HEK293 (cell line): ENCODE results near the gene DAAM1.

Experiments used
- CTCF ChIA-PET: fragments of 350-600 bp; formaldehyde crosslinking; extraction: SDS; loops from one replicate; lab custom pipeline; 2021; ENCODE audit warnings: antibody characterized with exemption; lab: Yijun Ruan, JAX
- POLR2A ChIA-PET: fragments of 300-600 bp; formaldehyde crosslinking; extraction: SDS; loops from one replicate; lab custom pipeline; 2020; ENCODE audit warnings: antibody characterized with exemption, inconsistent platforms; lab: Yijun Ruan, JAX
- H3K27ac ChIP-seq: fragments of 200-500 bp; sonication (Bioruptor generic); 2 replicates; pipeline ENCODE4 v1.5.1; 2014; ENCODE audit warnings: low read depth, low read length, control low read depth, inconsistent platforms; ENCODE audit errors: extremely low read depth
- H3K36me3 ChIP-seq, 2 experiments: fragments of 200-500 bp in 1 of 2; sonication (Bioruptor generic) in 1 of 2; 1 replicate in 1 of 2; 2 replicates in 1 of 2; pipeline ENCODE4 v1.5.1; 2014 to 2017; ENCODE audit warnings: inconsistent platforms in 2 of 2, low read length in 2 of 2; ENCODE audit not compliant: control insufficient read depth in 2 of 2, insufficient read depth in 1 of 2
- H3K4me1 ChIP-seq: fragments of 200-500 bp; sonication (Bioruptor generic); 2 replicates; pipeline ENCODE4 v1.5.1; 2014; ENCODE audit warnings: mild to moderate bottlenecking, low read length, inconsistent platforms; ENCODE audit not compliant: control insufficient read depth, insufficient read depth
- H3K4me3 ChIP-seq: 2 replicates; pipeline ENCODE4 v1.5.1; 2011; ENCODE audit warnings: low read depth, mild to moderate bottlenecking, control low read depth, low read length, moderate library complexity
- H3K9me3 ChIP-seq: fragments of 200-500 bp; sonication (Bioruptor generic); 2 replicates; pipeline ENCODE4 v1.5.1; 2014; ENCODE audit warnings: low read depth, low read length, inconsistent platforms; ENCODE audit not compliant: control insufficient read depth, insufficient read depth
- GLIS2 ChIP-seq: fragments of 450-650 bp; formaldehyde crosslinking; IDR thresholded peaks from 2 replicates; pipeline ENCODE4 v1.5.1; 2016; ENCODE audit warnings: missing biosample characterization, missing genetic modification characterization
- KLF7 ChIP-seq: fragments of 450-650 bp; formaldehyde crosslinking; IDR thresholded peaks from 2 replicates; pipeline ENCODE4 v1.5.1; 2016; ENCODE audit warnings: missing biosample characterization, missing genetic modification characterization, borderline replicate concordance
- PBX3 ChIP-seq: sonication (generic); formaldehyde crosslinking; IDR thresholded peaks from 2 replicates; pipeline ENCODE4 v1.8.1; 2022; ENCODE audit warnings: mild to moderate bottlenecking, moderate library complexity, missing genetic modification reagents
- PRDM2 ChIP-seq: fragments of 450-650 bp; formaldehyde crosslinking; IDR thresholded peaks from 2 replicates; pipeline ENCODE4 v1.5.1; 2016; ENCODE audit warnings: missing biosample characterization, missing genetic modification characterization, borderline replicate concordance
- WT1 ChIP-seq: fragments of 450-650 bp; formaldehyde crosslinking; IDR thresholded peaks from 2 replicates; pipeline ENCODE4 v1.5.1; 2016; ENCODE audit warnings: missing biosample characterization, missing genetic modification characterization
- ZBTB20 ChIP-seq: fragments of 450-650 bp; formaldehyde crosslinking; IDR thresholded peaks from 2 replicates; pipeline ENCODE4 v1.5.1; 2016; ENCODE audit warnings: missing biosample characterization, missing genetic modification characterization
- ZFP41 ChIP-seq: fragments of 450-650 bp; formaldehyde crosslinking; IDR thresholded peaks from 2 replicates; pipeline ENCODE4 v1.5.1; 2016; ENCODE audit warnings: missing biosample characterization, missing genetic modification characterization, borderline replicate concordance
- ZNF112 ChIP-seq: fragments of 450-650 bp; formaldehyde crosslinking; IDR thresholded peaks from 2 replicates; pipeline ENCODE4 v1.5.0; 2017; ENCODE audit warnings: missing biosample characterization, missing genetic modification characterization
- ZNF155 ChIP-seq: fragments of 450-650 bp; formaldehyde crosslinking; IDR thresholded peaks from 2 replicates; pipeline ENCODE4 v1.5.1; 2016; ENCODE audit warnings: missing biosample characterization, missing genetic modification characterization
- ZNF202 ChIP-seq: fragments of 450-650 bp; formaldehyde crosslinking; IDR thresholded peaks from 2 replicates; pipeline ENCODE4 v1.5.1; 2016; ENCODE audit warnings: missing biosample characterization, missing genetic modification characterization, borderline replicate concordance
- ZNF302 ChIP-seq: fragments of 450-650 bp; formaldehyde crosslinking; IDR thresholded peaks from 2 replicates; pipeline ENCODE4 v1.5.1; 2016; ENCODE audit warnings: missing biosample characterization, missing genetic modification characterization, low read depth
- ZNF521 ChIP-seq: fragments of 450-650 bp; formaldehyde crosslinking; IDR thresholded peaks from 2 replicates; pipeline ENCODE4 v1.5.1; 2017; ENCODE audit warnings: missing biosample characterization, mild to moderate bottlenecking, missing genetic modification characterization
- ZNF544 ChIP-seq: fragments of 450-650 bp; formaldehyde crosslinking; IDR thresholded peaks from 2 replicates; pipeline ENCODE4 v1.5.0; 2017; ENCODE audit warnings: missing biosample characterization, missing genetic modification characterization
- ZNF549 ChIP-seq: fragments of 450-650 bp; IDR thresholded peaks from 2 replicates; pipeline ENCODE4 v1.5.1; 2018; ENCODE audit warnings: missing biosample characterization, missing genetic modification characterization, mild to moderate bottlenecking, inconsistent platforms, moderate library complexity
- ZNF585B ChIP-seq: fragments of 450-650 bp; formaldehyde crosslinking; IDR thresholded peaks from 2 replicates; pipeline ENCODE4 v1.5.1; 2016; ENCODE audit warnings: missing biosample characterization, missing genetic modification characterization
- ZNF596 ChIP-seq: fragments of 450-650 bp; IDR thresholded peaks from 2 replicates; pipeline ENCODE4 v1.5.0; 2018; ENCODE audit warnings: missing biosample characterization, mild to moderate bottlenecking, missing genetic modification characterization, moderate library complexity
- ZNF629 ChIP-seq: fragments of 450-650 bp; formaldehyde crosslinking; IDR thresholded peaks from 2 replicates; pipeline ENCODE4 v1.5.1; 2017; ENCODE audit warnings: missing biosample characterization, missing genetic modification characterization
- ZNF664 ChIP-seq: fragments of 450-650 bp; formaldehyde crosslinking; IDR thresholded peaks from 2 replicates; pipeline ENCODE4 v1.5.1; 2016; ENCODE audit warnings: missing biosample characterization, missing genetic modification characterization
- ZNF707 ChIP-seq: fragments of 450-650 bp; formaldehyde crosslinking; IDR thresholded peaks from 2 replicates; pipeline ENCODE4 v1.5.1; 2016; ENCODE audit warnings: missing biosample characterization, missing genetic modification characterization
- ZSCAN16 ChIP-seq: fragments of 450-650 bp; formaldehyde crosslinking; IDR thresholded peaks from 2 replicates; pipeline ENCODE4 v1.5.1; 2016; ENCODE audit warnings: missing biosample characterization, missing genetic modification characterization
- ZSCAN18 ChIP-seq: fragments of 450-650 bp; formaldehyde crosslinking; IDR thresholded peaks from 2 replicates; pipeline ENCODE4 v1.5.1; 2016; ENCODE audit warnings: missing biosample characterization, missing genetic modification characterization
- ZXDB ChIP-seq: fragments of 450-650 bp; formaldehyde crosslinking; IDR thresholded peaks from 2 replicates; pipeline ENCODE4 v1.5.1; 2016; ENCODE audit warnings: missing biosample characterization, missing genetic modification characterization

The DAAM1 gene

GRCh38 chr14:59199205-59199604 lies 10.7 kb downstream of the DAAM1 start:
- ChIA-PET CTCF (interaction anchor here (0.7 kb wide), 1 partner anchor 11 kb away, joined by 3 read pairs; the partner anchor contains the start of gene DAAM1), POLR2A (no interaction called here)
- Histone ChIP-seq H3K27ac (no peak overlapping the region), H3K4me3 (no peak overlapping the region), H3K36me3 (no peaks in the 10 kb centered on the region), H3K4me1 (peaks cover 11% of the 10 kb centered on the region), H3K9me3 (no peaks in the 10 kb centered on the region)
- TF ChIP-seq ZSCAN18 (tag by site-specific recombination) (no peak), ZNF664 (tag by site-specific recombination) (peak; percentile 64; the same call in 1 of the 2 replicates)

- ChIA-PET CTCF (interaction anchor here (0.7 kb wide), 1 partner anchor 11 kb away, joined by 4 read pairs; the partner anchor contains the start of gene DAAM1), POLR2A (no interaction called here)
- Histone ChIP-seq H3K4me1 (peaks cover 10% of the 10 kb centered on the region), H3K36me3 (no peaks in the 10 kb centered on the region), H3K4me3 (no peak overlapping the region), H3K9me3 (no peaks in the 10 kb centered on the region), H3K27ac (no peak overlapping the region)
- TF ChIP-seq ZNF544 (tag by site-specific recombination), result no peak
- no peak for TF ChIP-seq GLIS2 (tag by site-specific recombination)
- TF ChIP-seq ZNF629, result no peak
- no peak for TF ChIP-seq ZSCAN16
- no peak for TF ChIP-seq ZNF585B (tag by site-specific recombination)
- no peak for TF ChIP-seq KLF7 (tag by site-specific recombination)
- no peak for TF ChIP-seq ZBTB20 (tag by site-specific recombination)
- TF ChIP-seq ZNF202 (tag by site-specific recombination), result no peak
- no peak for TF ChIP-seq ZXDB (tag by site-specific recombination)
Measured at GRCh38 chr14:59199614-59200013, 11.1 kb downstream of the DAAM1 start.

- ChIA-PET CTCF (interaction anchor here (0.7 kb wide), 1 partner anchor 12 kb away, joined by 4 read pairs; the partner anchor contains the start of gene DAAM1), POLR2A (no interaction called here)
- Histone ChIP-seq H3K4me3 (no peak overlapping the region), H3K9me3 (no peaks in the 10 kb centered on the region), H3K4me1 (peaks cover 10% of the 10 kb centered on the region), H3K27ac (no peak overlapping the region), H3K36me3 (no peaks in the 10 kb centered on the region)
- TF ChIP-seq PBX3 (no peak), ZNF549 (no peak), GLIS2 (tag by site-specific recombination) (no peak), PRDM2 (tag by site-specific recombination) (no peak), ZFP41 (tag by site-specific recombination) (no peak), ZNF707 (tag by site-specific recombination) (no peak), ZNF302 (tag by site-specific recombination) (no peak), ZNF112 (tag by site-specific recombination) (no peak), ZNF521 (tag by site-specific recombination) (no peak), ZNF596 (tag by site-specific recombination) (no peak), WT1 (no peak), ZNF155 (tag by site-specific recombination) (no peak), ZNF202 (tag by site-specific recombination) (no peak)
Measured at GRCh38 chr14:59200195-59200594, 11.7 kb downstream of the DAAM1 start.
